Measurements from ENCODE around the gene TLR1. TPM values are rescaled to one million over a fixed set of nuclear protein-coding genes. Genes with fewer than 3 reads are reported as not detected.

Gene TLR1
- total RNA-seq, 1 donor from 2014 or later, result not detected

- no peak overlapping the region for H3K4me3 Mint-ChIP-seq
- no peaks in the 10 kb centered on the region for H3K27me3 Mint-ChIP-seq (ENCODE audit: low read depth)
- no peak for TF ChIP-seq CTCF (conservative IDR thresholded peaks at IDR 0.05)
- H3K36me3 Mint-ChIP-seq (ENCODE audit: low read depth), result no peaks in the 10 kb centered on the region
- DNase-seq (ENCODE audit: low read depth, low spot score), result no peak
- H3K4me1 Mint-ChIP-seq, result peaks cover 3% of the 10 kb centered on the region
- H3K9me3 Mint-ChIP-seq, result no peaks in the 10 kb centered on the region
- H3K27ac Mint-ChIP-seq (ENCODE audit: unreplicated experiment), result no peak overlapping the region
These were observed 19.4 kb downstream of the TLR1 start for GRCh38 chr4:38785041-38785790.

GRCh38 chr4:38784141-38784540 lies 20.4 kb downstream of the TLR1 start:
- no peaks in the 10 kb centered on the region for H3K9me3 Mint-ChIP-seq
- no peak overlapping the region for H3K27ac Mint-ChIP-seq (ENCODE audit: unreplicated experiment)
- TF ChIP-seq CTCF (conservative IDR thresholded peaks at IDR 0.05), result no peak
- no peaks in the 10 kb centered on the region for H3K27me3 Mint-ChIP-seq (ENCODE audit: low read depth)
- peaks cover 3% of the 10 kb centered on the region for H3K4me1 Mint-ChIP-seq
- no peaks in the 10 kb centered on the region for H3K36me3 Mint-ChIP-seq (ENCODE audit: low read depth)
- no peak overlapping the region for H3K4me3 Mint-ChIP-seq
- DNase-seq (ENCODE audit: low read depth, low spot score), result no peak

- DNase-seq (ENCODE audit: low read depth, low spot score), result no peak
These were observed 21.5 kb downstream of the TLR1 start for GRCh38 chr4:38783109-38783460.

GRCh38 chr4:38782452-38783108 lies 22.0 kb downstream of the TLR1 start, which contains the start of gene TLR10:
TLR10 (minus strand) TSS chr4:38782990; CDS start chr4:38775590, 7,400 bp downstream.
- Mint-ChIP-seq H3K9me3 (no peaks in the 10 kb centered on the region), H3K36me3 (ENCODE audit: low read depth) (no peaks in the 10 kb centered on the region), H3K4me1 (peaks cover 3% of the 10 kb centered on the region), H3K4me3 (no peak within 1 kb of the TSS), H3K27ac (ENCODE audit: unreplicated experiment) (no peak within 1 kb of the TSS), H3K27me3 (ENCODE audit: low read depth) (no peaks in the 10 kb centered on the region)
- peak; percentile 83 for TF ChIP-seq CTCF (conservative IDR thresholded peaks at IDR 0.05)
- DNase-seq (ENCODE audit: low read depth, low spot score), result peak; percentile 36

More at GRCh38 chr4:38783109-38783460, 21.5 kb downstream of the TLR1 start:
- Mint-ChIP-seq H3K4me3 (no peak overlapping the region), H3K4me1 (peaks cover 3% of the 10 kb centered on the region), H3K27me3 (ENCODE audit: low read depth) (no peaks in the 10 kb centered on the region), H3K36me3 (ENCODE audit: low read depth) (no peaks in the 10 kb centered on the region), H3K9me3 (no peaks in the 10 kb centered on the region), H3K27ac (ENCODE audit: unreplicated experiment) (no peak overlapping the region)
- peak; percentile 18 for TF ChIP-seq CTCF (conservative IDR thresholded peaks at IDR 0.05)

- Mint-ChIP-seq H3K9me3 (no peaks in the 10 kb centered on the region), H3K36me3 (ENCODE audit: low read depth) (no peaks in the 10 kb centered on the region), H3K4me1 (peaks cover 3% of the 10 kb centered on the region), H3K27ac (ENCODE audit: unreplicated experiment) (no peak overlapping the region), H3K27me3 (ENCODE audit: low read depth) (no peaks in the 10 kb centered on the region), H3K4me3 (no peak overlapping the region)
- TF ChIP-seq CTCF (conservative IDR thresholded peaks at IDR 0.05), result no peak
- DNase-seq (ENCODE audit: low read depth, low spot score), result no peak
These were observed 22.7 kb downstream of the TLR1 start for GRCh38 chr4:38781854-38782261.
